Omental fat pad (tissue), 4 donors: ENCODE results near the gene OR52N1. TPM values are rescaled to one million over a fixed set of nuclear protein-coding genes. Genes with fewer than 3 reads are reported as not detected.

Experiments used
- ATAC-seq: fragments of 150-250 bp; one replicate; pipeline ENCODE4 v1.9.1; 2016; ENCODE audit warnings: mild to moderate bottlenecking, moderate library complexity; ENCODE audit not compliant: low FRiP score
- DNase-seq: peaks from one replicate; pipeline ENCODE4 v3.0.0-alpha.2; 2019; ENCODE audit warnings: low spot score
- total RNA-seq, 4 donors: library from RNA; depleted of rRNA; stranded (reverse); fragments of >200 nt; gene quantifications; one replicate each; pipeline ENCODE4 v1.1.0, GENCODE V29; 2016
- TF ChIP-seq, protein P1 (sequence below), 3 donors: fragments of 450-650 bp; IDR thresholded peaks; one replicate each; pipeline ENCODE4 v1.5.1; 2016 to 2017; ENCODE audit warnings: antibody characterized with exemption in 3 of 3, mild to moderate bottlenecking in 3 of 3, moderate library complexity in 2 of 3

The OR52N1 gene
- total RNA-seq, 4 donors from 2014 or later, result 0.46 to 13.9 (median 2.4) TPM; not detected in 1

DNA sequence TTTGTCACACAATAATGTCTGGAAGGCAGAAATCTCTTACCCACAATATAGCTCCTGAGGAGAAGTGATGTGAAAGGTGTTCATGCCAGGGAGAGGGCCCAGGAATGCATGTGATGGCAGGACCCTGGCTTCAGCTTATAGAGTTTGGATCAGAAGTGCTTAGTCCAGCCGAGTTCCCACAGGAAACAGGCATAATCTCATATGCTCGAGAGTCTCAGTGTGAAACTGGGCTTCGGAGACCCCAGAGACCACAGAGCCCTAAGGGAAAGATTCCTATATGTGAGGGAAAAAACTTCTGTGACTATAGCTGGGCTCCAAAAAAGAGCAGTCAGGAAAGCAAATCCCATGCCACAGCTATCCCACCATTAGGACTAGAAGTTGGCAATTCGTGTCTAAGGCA lies 7.8 kb downstream of the OR52N1 start, which contains the start of gene OR52N5:
TSS of gene OR52N5 (minus strand) at position 101 of the 400 bp plus-strand sequence. CDS start 4,721 bp downstream, outside the sequence.
- no peak for DNase-seq
- TF ChIP-seq, protein P1, sequence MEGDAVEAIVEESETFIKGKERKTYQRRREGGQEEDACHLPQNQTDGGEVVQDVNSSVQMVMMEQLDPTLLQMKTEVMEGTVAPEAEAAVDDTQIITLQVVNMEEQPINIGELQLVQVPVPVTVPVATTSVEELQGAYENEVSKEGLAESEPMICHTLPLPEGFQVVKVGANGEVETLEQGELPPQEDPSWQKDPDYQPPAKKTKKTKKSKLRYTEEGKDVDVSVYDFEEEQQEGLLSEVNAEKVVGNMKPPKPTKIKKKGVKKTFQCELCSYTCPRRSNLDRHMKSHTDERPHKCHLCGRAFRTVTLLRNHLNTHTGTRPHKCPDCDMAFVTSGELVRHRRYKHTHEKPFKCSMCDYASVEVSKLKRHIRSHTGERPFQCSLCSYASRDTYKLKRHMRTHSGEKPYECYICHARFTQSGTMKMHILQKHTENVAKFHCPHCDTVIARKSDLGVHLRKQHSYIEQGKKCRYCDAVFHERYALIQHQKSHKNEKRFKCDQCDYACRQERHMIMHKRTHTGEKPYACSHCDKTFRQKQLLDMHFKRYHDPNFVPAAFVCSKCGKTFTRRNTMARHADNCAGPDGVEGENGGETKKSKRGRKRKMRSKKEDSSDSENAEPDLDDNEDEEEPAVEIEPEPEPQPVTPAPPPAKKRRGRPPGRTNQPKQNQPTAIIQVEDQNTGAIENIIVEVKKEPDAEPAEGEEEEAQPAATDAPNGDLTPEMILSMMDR (IDR thresholded peaks at IDR 0.05), result no peak
- no peak for ATAC-seq

DNA sequence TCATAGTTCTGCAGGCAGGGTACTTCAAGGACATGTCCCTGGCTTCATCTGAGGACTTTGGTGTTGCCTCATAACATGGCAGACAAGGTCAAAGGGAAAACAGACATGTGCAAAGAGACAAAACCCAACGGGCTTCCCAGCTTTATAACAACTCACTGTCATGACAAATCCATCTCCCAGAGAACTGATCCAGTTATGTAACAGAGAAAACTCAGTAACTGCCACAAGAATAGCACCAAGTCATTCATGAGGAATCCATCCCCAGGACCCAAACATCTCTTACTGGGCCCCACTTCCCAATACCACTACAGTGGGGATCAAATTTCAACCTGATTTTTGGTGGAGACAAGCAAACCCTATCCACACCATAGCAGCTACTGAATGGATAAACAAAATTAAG lies 24.0 kb downstream of the OR52N1 start:
- no peak for ATAC-seq
- DNase-seq, result no peak
- TF ChIP-seq, protein P1 (IDR thresholded peaks at IDR 0.05), result no peak

DNA sequence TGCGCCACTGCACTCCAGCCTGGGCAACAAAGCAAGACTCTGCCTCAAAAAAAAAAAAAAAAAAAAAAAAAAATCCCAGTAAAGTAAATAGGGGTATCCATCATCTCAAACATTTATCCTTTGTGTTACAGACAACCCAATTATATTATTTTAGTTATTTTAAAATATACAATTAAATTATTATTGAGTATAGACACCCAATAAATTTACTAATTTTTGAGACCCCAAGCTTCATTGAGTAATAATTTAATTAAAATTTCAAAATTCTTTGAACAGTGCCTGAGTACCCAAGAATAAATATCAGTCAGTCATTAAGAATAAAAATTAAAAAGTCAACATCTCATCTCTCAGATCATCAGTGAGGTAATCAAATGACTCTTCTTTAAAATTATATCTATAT lies 37.1 kb downstream of the OR52N1 start, which contains the start of gene OR52N4:
TSS of gene OR52N4 (plus strand) at position 301 of the 400 bp plus-strand sequence. CDS start 498 bp downstream, outside the sequence.
- TF ChIP-seq, protein P1 (IDR thresholded peaks at IDR 0.05), result no peak
- DNase-seq (no peak), ATAC-seq (no peak)

DNA sequence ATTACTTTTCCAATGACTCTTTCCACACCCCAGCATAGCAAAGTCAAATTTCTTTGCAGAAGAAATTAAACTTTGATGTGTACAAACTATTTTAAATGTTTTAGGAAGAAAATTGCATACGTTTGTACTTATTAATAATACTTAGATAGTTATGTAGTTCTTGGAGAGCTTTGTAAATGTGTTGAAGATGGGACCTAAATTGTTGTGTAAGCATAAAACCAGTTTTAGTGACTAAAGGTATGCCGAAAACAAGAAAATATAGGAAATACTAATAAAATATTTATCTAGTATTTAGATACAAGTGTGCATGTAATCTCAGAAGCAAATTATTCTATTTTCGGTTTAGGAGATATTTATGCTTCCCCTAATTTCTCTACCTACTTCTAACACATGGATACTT lies 41.2 kb downstream of the OR52N1 start:
- no peak for ATAC-seq
- TF ChIP-seq, protein P1 (IDR thresholded peaks at IDR 0.05), result no peak
- DNase-seq, result no peak

DNA sequence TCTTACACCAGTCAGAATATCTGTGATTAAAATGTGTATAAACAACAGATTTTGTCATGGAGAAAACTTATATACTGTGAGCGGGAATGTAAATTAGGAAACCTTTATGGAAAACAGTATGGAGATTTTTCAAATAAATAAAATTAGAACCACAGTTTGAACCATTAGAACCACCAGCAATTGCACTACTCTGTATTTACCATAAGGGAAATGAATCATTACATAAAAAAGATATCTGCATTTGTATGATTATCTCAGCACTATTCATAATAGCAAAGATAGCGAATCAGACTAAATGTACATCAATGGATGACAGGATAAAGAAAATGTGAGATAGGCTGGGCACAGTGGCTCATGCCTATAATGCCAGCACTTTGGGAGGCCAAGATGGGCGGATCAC lies 44.5 kb downstream of the OR52N1 start:
- ATAC-seq, result no peak
- TF ChIP-seq, protein P1 (IDR thresholded peaks at IDR 0.05), result no peak
- no peak for DNase-seq

DNA sequence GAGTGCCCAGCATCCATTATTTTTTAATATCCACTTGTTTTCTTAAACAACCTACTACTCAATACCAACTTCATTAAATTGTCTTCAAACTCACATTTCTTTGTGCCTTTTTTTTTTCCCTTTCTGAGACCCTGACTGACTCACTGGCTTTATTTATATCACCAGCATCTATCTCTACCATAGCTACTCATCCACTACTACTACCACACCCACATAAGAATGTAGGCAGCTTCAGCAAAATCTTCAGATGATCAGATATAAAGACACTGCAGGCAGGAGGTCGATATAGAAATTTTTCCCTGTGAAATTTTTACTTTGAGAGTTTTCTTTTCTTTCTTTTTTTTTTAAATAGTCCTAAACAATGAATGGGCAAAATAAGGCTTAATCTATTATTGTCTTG lies 52.6 kb downstream of the OR52N1 start:
- TF ChIP-seq, protein P1 (IDR thresholded peaks at IDR 0.05), result no peak
- ATAC-seq, result no peak

DNA sequence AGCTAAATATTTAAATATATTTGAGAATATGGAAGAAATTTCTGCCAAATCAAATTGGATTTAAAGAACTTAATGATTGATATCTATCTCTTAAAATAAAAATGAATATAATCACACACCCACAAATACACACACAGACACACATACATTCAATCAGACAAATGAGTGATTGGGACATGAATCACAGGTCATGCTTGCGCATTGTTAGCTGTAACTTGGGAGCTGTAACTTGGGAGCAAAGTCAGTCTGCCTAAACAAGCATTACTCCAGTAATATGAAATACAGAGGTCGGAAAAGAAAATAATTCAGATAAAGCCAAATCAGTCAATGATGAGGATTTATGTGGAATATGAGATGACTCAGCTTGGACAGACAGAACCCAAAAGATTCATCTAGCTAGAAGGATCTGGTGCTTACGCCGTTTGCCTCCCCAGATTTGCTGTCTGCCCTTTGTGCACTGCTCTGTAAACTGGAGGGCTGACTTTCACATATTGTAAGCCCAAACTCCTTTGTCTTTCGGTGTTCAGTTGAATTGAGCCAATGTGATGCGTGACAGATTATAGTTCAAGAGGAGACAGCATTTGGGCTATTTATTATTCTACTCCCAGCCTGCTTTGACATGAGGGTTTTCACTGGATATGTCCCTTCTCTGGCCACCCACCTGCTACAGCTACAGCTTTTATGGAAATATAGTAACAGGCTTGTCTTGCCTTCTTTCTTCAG lies 53.2 kb downstream of the OR52N1 start:
- TF ChIP-seq, protein P1 (IDR thresholded peaks at IDR 0.05), result no peak
- ATAC-seq (no peak), DNase-seq (no peak)

More for the DNA sequence above, 52.6 kb downstream of the OR52N1 start:
- DNase-seq, result no peak
